SK-N-SH (cell line): ENCODE measurements around the gene SELENOH. TPM values are rescaled to one million over a fixed set of nuclear protein-coding genes. Genes with fewer than 3 reads are reported as not detected.

Experiments used
- CTCF ChIA-PET: fragments of 300-600, 350-600 bp; formaldehyde crosslinking; extraction: SDS; loops from one replicate; lab custom pipeline; 2021; lab: Yijun Ruan, JAX
- POLR2A ChIA-PET: fragments of 350-600 bp; sonication (Branson Sonifier 250); formaldehyde crosslinking; extraction: SDS; loops from one replicate; lab custom pipeline; 2020; ENCODE audit warnings: antibody characterized with exemption, inconsistent platforms; lab: Yijun Ruan, JAX
- DNase-seq: peaks from one replicate; pipeline ENCODE4 v3.0.0; 2012
- H2AFZ ChIP-seq: fragments of 200-600 bp; sonication (generic); 2 replicates; pipeline ENCODE4 v1.8.1; 2016; ENCODE audit warnings: antibody characterized with exemption, mild to moderate bottlenecking, low read depth
- H3F3A ChIP-seq: fragments of 200-600 bp; sonication (generic); replicated peaks from 2 replicates; pipeline ENCODE3; 2016; ENCODE audit warnings: antibody characterized with exemption, mild to moderate bottlenecking; ENCODE audit not compliant: insufficient read depth
- H3K27ac ChIP-seq, 2 experiments: fragments of 200-500 bp in 1 of 2; fragments of 200-600 bp in 1 of 2; sonication (Bioruptor generic) in 1 of 2; sonication (generic), shearing (Covaris generic) in 1 of 2; 2 replicates each; pipeline versions ENCODE4 v1.5.1 to v1.6.1; 2014 to 2016; ENCODE audit warnings: low read depth in 2 of 2, inconsistent platforms in 1 of 2, low read length in 1 of 2, mild to moderate bottlenecking in 1 of 2, mixed read lengths in 1 of 2
- H3K27me3 ChIP-seq: fragments of 200-600 bp; sonication (generic), shearing (Covaris generic); 2 replicates; pipeline ENCODE4 v1.6.1; 2016; ENCODE audit warnings: mixed run types; ENCODE audit not compliant: insufficient read depth
- H3K36me3 ChIP-seq, 2 experiments: fragments of 200-500 bp in 1 of 2; fragments of 200-600 bp in 1 of 2; sonication (Bioruptor generic) in 1 of 2; sonication (generic) in 1 of 2; replicated peaks in 1 of 2; 2 replicates each; pipeline versions ENCODE3 to v1.5.1; 2014 to 2016; ENCODE audit warnings: low read length in 1 of 2, mild to moderate bottlenecking in 1 of 2; ENCODE audit not compliant: insufficient read depth in 2 of 2, control insufficient read depth in 1 of 2
- H3K4me1 ChIP-seq, 2 experiments: fragments of 200-500 bp in 1 of 2; fragments of 200-600 bp in 1 of 2; sonication (Bioruptor generic) in 1 of 2; sonication (generic), shearing (Covaris generic) in 1 of 2; 2 replicates each; pipeline versions ENCODE4 v1.5.1 to v1.6.1; 2014 to 2016; ENCODE audit warnings: low read depth in 1 of 2, low read length in 1 of 2, mixed run types in 1 of 2; ENCODE audit not compliant: insufficient read depth in 2 of 2, control insufficient read depth in 1 of 2
- H3K4me2 ChIP-seq: fragments of 200-600 bp; sonication (generic), shearing (Covaris generic); 2 replicates; pipeline ENCODE4 v1.6.1; 2017; ENCODE audit warnings: mixed run types
- H3K4me3 ChIP-seq, 2 experiments: fragments of 200-500 bp in 1 of 2; fragments of 200-600 bp in 1 of 2; sonication (Bioruptor generic) in 1 of 2; sonication (generic), shearing (Covaris generic) in 1 of 2; 2 replicates each; pipeline versions ENCODE4 v1.5.1 to v1.8.1; 2014 to 2016; ENCODE audit warnings: low read depth in 2 of 2, inconsistent platforms in 1 of 2, low read length in 1 of 2, mild to moderate bottlenecking in 1 of 2, mixed read lengths in 1 of 2, moderate library complexity in 1 of 2
- H3K79me2 ChIP-seq: fragments of 200-600 bp; sonication (generic); 2 replicates; pipeline ENCODE4 v1.8.1; 2017; ENCODE audit warnings: mild to moderate bottlenecking; ENCODE audit not compliant: insufficient read depth
- H3K9ac ChIP-seq: fragments of 200-600 bp; sonication (generic); 2 replicates; pipeline ENCODE4 v1.6.1; 2017; ENCODE audit warnings: mixed run types
- H3K9me2 ChIP-seq: fragments of 200-600 bp; sonication (generic); 2 replicates; pipeline ENCODE4 v1.6.1; 2017; ENCODE audit warnings: mixed run types
- H3K9me3 ChIP-seq: fragments of 200-600 bp; sonication (generic); 2 replicates; pipeline ENCODE4 v1.6.1; 2017; ENCODE audit warnings: mixed run types, mild to moderate bottlenecking, moderate library complexity
- H4K20me1 ChIP-seq: fragments of 200-600 bp; sonication (generic); 2 replicates; pipeline ENCODE4 v1.6.1; 2017; ENCODE audit warnings: mild to moderate bottlenecking, mixed run types; ENCODE audit not compliant: insufficient read depth
- ELF1 ChIP-seq: IDR thresholded peaks from 2 replicates; pipeline ENCODE4 v1.4.0; 2012
- MAX ChIP-seq: IDR thresholded peaks from 2 replicates; pipeline ENCODE4 v1.4.0; 2012; ENCODE audit warnings: low read depth
- RAD21 ChIP-seq: IDR thresholded peaks from 2 replicates; pipeline ENCODE4 v1.6.1; 2012; ENCODE audit warnings: mild to moderate bottlenecking, low read length
- RXRA ChIP-seq: IDR thresholded peaks from 2 replicates; pipeline ENCODE4 v1.4.0; 2012; ENCODE audit warnings: low read depth, mild to moderate bottlenecking, borderline replicate concordance
- SMC3 ChIP-seq: IDR thresholded peaks from 2 replicates; pipeline ENCODE4 v1.6.1; 2012; ENCODE audit warnings: low read depth, low read length, improper control_type of control experiment
- USF2 ChIP-seq: fragments of 150-350 bp; IDR thresholded peaks from 2 replicates; pipeline ENCODE4 v1.6.1; 2017; ENCODE audit warnings: antibody characterized with exemption, low read length, low read depth, borderline replicate concordance
- YY1 ChIP-seq: IDR thresholded peaks from 2 replicates; pipeline ENCODE4 v1.4.0; 2012; ENCODE audit warnings: low read depth, mild to moderate bottlenecking
- WGBS: methylation state at CpG from one replicate; pipeline ENCODE4 v1.1.6; 2017; ENCODE audit warnings: low lambda C conversion rate; 5-methylcytosine and 5-hydroxymethylcytosine counted together
- polyA plus RNA-seq, 3 experiments: library from polyadenylated mRNA; depleted of rRNA; stranded (reverse); fragments of >200 nt; gene quantifications; 2 replicates each; pipeline ENCODE4 v1.2.3, GENCODE V29; 2012
- TF ChIP-seq, protein P1 (sequence below): fragments of 200-600 bp; sonication (generic); IDR thresholded peaks from 2 replicates; pipeline ENCODE4 v1.6.1; 2017; ENCODE audit warnings: antibody characterized with exemption, mild to moderate bottlenecking, moderate library complexity
- TF ChIP-seq, protein P2 (sequence below): IDR thresholded peaks from 2 replicates; pipeline ENCODE4 v1.4.0; 2012; ENCODE audit warnings: low read depth, borderline replicate concordance

Gene SELENOH
- polyA plus RNA-seq, 1 of the 3 experiments (the other 2 are of a cell fraction), result 333 TPM

- no peaks in the 10 kb centered on the region for H3K9me2 ChIP-seq
- no peaks in the 10 kb centered on the region for H3K9me3 ChIP-seq
- no peak within 1 kb of the TSS for H3K9ac ChIP-seq
- no peak within 1 kb of the TSS for H2AFZ ChIP-seq
- no peak within 1 kb of the TSS; a peak in 1 of 4 replicates for H3K4me3 ChIP-seq
- DNase-seq, result peak; percentile 67
- 72% methylated on average over 10 of the region's 10 CpGs for WGBS
- no peaks in the 10 kb centered on the region for H4K20me1 ChIP-seq
- H3K27me3 ChIP-seq, result no peaks in the 10 kb centered on the region
- peaks cover 0 to 7% of the 10 kb centered on the region in 2 experiments for H3K36me3 ChIP-seq
- H3K27ac ChIP-seq, result no peak within 1 kb of the TSS
- peaks cover 11% of the 10 kb centered on the region for H3F3A ChIP-seq
- no peak within 1 kb of the TSS for H3K4me2 ChIP-seq
- TF ChIP-seq, protein P1, sequence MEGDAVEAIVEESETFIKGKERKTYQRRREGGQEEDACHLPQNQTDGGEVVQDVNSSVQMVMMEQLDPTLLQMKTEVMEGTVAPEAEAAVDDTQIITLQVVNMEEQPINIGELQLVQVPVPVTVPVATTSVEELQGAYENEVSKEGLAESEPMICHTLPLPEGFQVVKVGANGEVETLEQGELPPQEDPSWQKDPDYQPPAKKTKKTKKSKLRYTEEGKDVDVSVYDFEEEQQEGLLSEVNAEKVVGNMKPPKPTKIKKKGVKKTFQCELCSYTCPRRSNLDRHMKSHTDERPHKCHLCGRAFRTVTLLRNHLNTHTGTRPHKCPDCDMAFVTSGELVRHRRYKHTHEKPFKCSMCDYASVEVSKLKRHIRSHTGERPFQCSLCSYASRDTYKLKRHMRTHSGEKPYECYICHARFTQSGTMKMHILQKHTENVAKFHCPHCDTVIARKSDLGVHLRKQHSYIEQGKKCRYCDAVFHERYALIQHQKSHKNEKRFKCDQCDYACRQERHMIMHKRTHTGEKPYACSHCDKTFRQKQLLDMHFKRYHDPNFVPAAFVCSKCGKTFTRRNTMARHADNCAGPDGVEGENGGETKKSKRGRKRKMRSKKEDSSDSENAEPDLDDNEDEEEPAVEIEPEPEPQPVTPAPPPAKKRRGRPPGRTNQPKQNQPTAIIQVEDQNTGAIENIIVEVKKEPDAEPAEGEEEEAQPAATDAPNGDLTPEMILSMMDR, result peak; percentile 54
- TF ChIP-seq ELF1 (no peak), MAX (no peak), RAD21 (peak; percentile 60), RXRA (no peak), SMC3 (peak; percentile 66)
- H3K4me1 ChIP-seq, result no peaks in the 10 kb centered on the region
- H3K79me2 ChIP-seq, result no peaks in the 10 kb centered on the region
- CTCF ChIA-PET, result interaction anchor here (0.5 to 13.2 kb wide), 14 partner anchors 9 to 762 kb away, joined by 3 to 142 read pairs (median 4); partner anchors contain the start of gene CTNND1
- POLR2A ChIA-PET, result interaction anchor here (1.1 to 2.2 kb wide), 3 partner anchors 9 to 49 kb away, joined by 5 to 12 read pairs (median 6); partner anchors contain the start of genes CTNND1 and SELENOH
These were observed 10.5 kb downstream of the SELENOH start, which contains the start of gene BTBD18 for GRCh38 chr11:57751676-57752253. Gene BTBD18, minus strand, starts transcription at chr11:57751819. Its CDS starts 631 bp downstream, at chr11:57751188.

DNA sequence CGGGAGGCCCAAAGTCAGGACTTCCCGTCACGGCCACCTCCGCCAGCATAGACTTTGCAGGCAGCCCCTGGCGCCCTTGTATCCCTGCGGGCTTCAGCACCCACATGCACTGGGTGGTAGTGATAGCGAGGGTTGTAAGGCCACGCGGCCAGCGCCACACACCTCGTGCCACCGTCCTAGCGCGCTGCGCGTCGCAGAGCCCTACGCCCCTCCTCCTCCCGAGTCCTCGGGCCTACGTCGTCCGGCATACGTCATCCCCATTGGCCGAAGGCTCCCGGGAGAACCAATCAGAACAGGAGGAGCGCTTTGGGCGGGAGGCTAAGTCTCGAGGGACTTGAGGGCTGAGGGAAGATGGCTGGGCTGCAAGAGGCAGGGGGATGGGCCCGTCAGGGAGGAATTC lies 11.7 kb downstream of the SELENOH start:
- TF ChIP-seq, protein P2, sequence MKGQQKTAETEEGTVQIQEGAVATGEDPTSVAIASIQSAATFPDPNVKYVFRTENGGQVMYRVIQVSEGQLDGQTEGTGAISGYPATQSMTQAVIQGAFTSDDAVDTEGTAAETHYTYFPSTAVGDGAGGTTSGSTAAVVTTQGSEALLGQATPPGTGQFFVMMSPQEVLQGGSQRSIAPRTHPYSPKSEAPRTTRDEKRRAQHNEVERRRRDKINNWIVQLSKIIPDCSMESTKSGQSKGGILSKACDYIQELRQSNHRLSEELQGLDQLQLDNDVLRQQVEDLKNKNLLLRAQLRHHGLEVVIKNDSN, result no peak
- TF ChIP-seq YY1 (no peak), USF2 (no peak), MAX (no peak)
- H3K4me3 ChIP-seq, result no peak overlapping the region
- no peak for DNase-seq
- CTCF ChIA-PET, result interaction anchor here (1.2 to 13.2 kb wide), 2 partner anchors 9 to 49 kb away, joined by 4 to 142 read pairs; partner anchors contain the start of gene CTNND1
- POLR2A ChIA-PET, result interaction anchor here (2.2 kb wide), 1 partner anchor 48 kb away, joined by 12 read pairs; no protein-coding TSS in a partner anchor
- H2AFZ ChIP-seq, result no peak overlapping the region
- no peak overlapping the region for H3K4me2 ChIP-seq
- no peaks in the 10 kb centered on the region for H3K4me1 ChIP-seq
- no peaks in the 10 kb centered on the region for H3K9me2 ChIP-seq
- no peaks in the 10 kb centered on the region for H3K36me3 ChIP-seq
- H3K9ac ChIP-seq, result no peak overlapping the region
- WGBS, result 96% methylated on average over 23 of the region's 30 CpGs
- H3K27me3 ChIP-seq, result no peaks in the 10 kb centered on the region
- no peaks in the 10 kb centered on the region for H4K20me1 ChIP-seq
- no peaks in the 10 kb centered on the region for H3K79me2 ChIP-seq
- peaks cover 11% of the 10 kb centered on the region for H3F3A ChIP-seq
- no peak overlapping the region for H3K27ac ChIP-seq
- H3K9me3 ChIP-seq, result no peaks in the 10 kb centered on the region
